HCT116 (cell line): ENCODE data around the gene NID2. TPM values are rescaled to one million over a fixed set of nuclear protein-coding genes. Genes with fewer than 3 reads are reported as not detected.

Source experiments
- ATAC-seq: fragments of 200-7000 bp; cut with Tn5 transposase; 2 replicates; pipeline ENCODE4 v1.9.1; 2020; ENCODE audit warnings: mild to moderate bottlenecking, moderate library complexity
- BruUV-seq: library from RNA; stranded (reverse); fragments of 400-500 nt; replicated peaks from 2 replicates; lab custom pipeline; 2021; lab: Mats Ljungman, UMichigan
- CTCF ChIA-PET: fragments of 300-600 bp; sonication (Branson Sonifier 250); formaldehyde crosslinking; loops from one replicate; lab custom pipeline; 2021; ENCODE audit warnings: antibody characterized with exemption; lab: Charles Lee
- POLR2A ChIA-PET: fragments of 300-600, 350-600 bp; sonication (Branson Sonifier 250); formaldehyde crosslinking; loops from one replicate; lab custom pipeline; 2021; ENCODE audit warnings: antibody characterized with exemption; lab: Charles Lee
- RAD21 ChIA-PET, 2 experiments: fragments of 300-600 bp; sonication (Branson Sonifier 250); formaldehyde crosslinking; loops; one replicate each; lab custom pipeline; 2023; ENCODE audit warnings: low total read pairs in 2 of 2; ENCODE audit not compliant: uncharacterized antibody in 2 of 2, unreplicated experiment in 2 of 2, low non-redundant PET in 1 of 2; lab: Charles Lee
- DNase-seq: peaks from one replicate; pipeline ENCODE4 v3.0.0-alpha.2; 2010; ENCODE audit warnings: low read depth, low spot score
- H2AFZ ChIP-seq: fragments of 200-600 bp; shearing (Covaris generic), sonication (generic); 2 replicates; pipeline ENCODE4 v1.6.1; 2017; ENCODE audit warnings: low read depth, mixed run types, mixed read lengths, antibody characterized with exemption, low read length; ENCODE audit not compliant: poor library complexity, severe bottlenecking
- H3K27ac ChIP-seq: 2 replicates; pipeline ENCODE4 v1.5.1; 2012; ENCODE audit warnings: low read depth, low read length
- H3K27me3 ChIP-seq: fragments of 200-600 bp; sonication (generic); 2 replicates; pipeline ENCODE4 v1.6.1; 2016; ENCODE audit warnings: mixed run types, low read length, mixed read lengths; ENCODE audit not compliant: insufficient read depth
- H3K36me3 ChIP-seq, 2 experiments: fragments of 200-500 bp in 1 of 2; fragments of 200-600 bp in 1 of 2; sonication (Bioruptor generic) in 1 of 2; sonication (generic) in 1 of 2; 2 replicates each; pipeline versions ENCODE4 v1.5.1 to v1.6.1; 2014 to 2016; ENCODE audit warnings: low read length in 2 of 2, inconsistent platforms in 1 of 2, mixed read lengths in 1 of 2, mixed run types in 1 of 2; ENCODE audit not compliant: insufficient read depth in 2 of 2, control insufficient read depth in 1 of 2
- H3K4me1 ChIP-seq, 2 experiments: fragments of 200-600 bp in 1 of 2; sonication (generic) in 1 of 2; 2 replicates each; pipeline versions ENCODE4 v1.5.1 to v1.6.1; 2012 to 2017; ENCODE audit warnings: low read length in 2 of 2, inconsistent platforms in 1 of 2, mild to moderate bottlenecking in 1 of 2, mixed read lengths in 1 of 2, mixed run types in 1 of 2, moderate library complexity in 1 of 2; ENCODE audit not compliant: insufficient read depth in 2 of 2, control insufficient read depth in 1 of 2
- H3K4me2 ChIP-seq: fragments of 200-600 bp; sonication (generic); 2 replicates; pipeline ENCODE4 v1.6.1; 2017; ENCODE audit warnings: mixed run types, low read length, mixed read lengths
- H3K4me3 ChIP-seq, 2 experiments: fragments of 200-600 bp in 1 of 2; sonication (generic) in 1 of 2; replicated peaks in 1 of 2; 2 replicates each; pipeline ENCODE4 v1.5.1; 2011 to 2016; ENCODE audit warnings: low read length in 2 of 2, control low read depth in 1 of 2, low read depth in 1 of 2, mild to moderate bottlenecking in 1 of 2, mixed read lengths in 1 of 2, mixed run types in 1 of 2
- H3K79me2 ChIP-seq: fragments of 200-600 bp; sonication (generic); 2 replicates; pipeline ENCODE4 v1.6.1; 2017; ENCODE audit warnings: mild to moderate bottlenecking, mixed run types, low read length, moderate library complexity, mixed read lengths; ENCODE audit not compliant: insufficient read depth
- H3K9ac ChIP-seq: fragments of 200-600 bp; sonication (generic); 2 replicates; pipeline ENCODE4 v1.6.1; 2016; ENCODE audit warnings: low read length, mixed read lengths
- H3K9me2 ChIP-seq: fragments of 200-600 bp; sonication (generic), shearing (Covaris generic); 2 replicates; pipeline ENCODE4 v1.6.1; 2017; ENCODE audit warnings: mixed run types, mild to moderate bottlenecking, moderate library complexity; ENCODE audit not compliant: insufficient read depth
- H3K9me3 ChIP-seq, 2 experiments: fragments of 200-500 bp in 1 of 2; fragments of 200-600 bp in 1 of 2; sonication (Bioruptor generic) in 1 of 2; sonication (generic) in 1 of 2; 2 replicates each; pipeline ENCODE4 v1.6.1; 2014 to 2017; ENCODE audit warnings: low read length in 2 of 2, mixed read lengths in 2 of 2, inconsistent platforms in 1 of 2, low read depth in 1 of 2, mild to moderate bottlenecking in 1 of 2, mixed run types in 1 of 2, moderate library complexity in 1 of 2; ENCODE audit not compliant: control insufficient read depth in 1 of 2, insufficient read depth in 1 of 2
- H4K20me1 ChIP-seq: fragments of 200-600 bp; sonication (generic), shearing (Covaris generic); 2 replicates; pipeline ENCODE4 v1.6.1; 2017; ENCODE audit warnings: mixed run types, mild to moderate bottlenecking, moderate library complexity; ENCODE audit not compliant: insufficient read depth
- ATF3 ChIP-seq: IDR thresholded peaks from 2 replicates; pipeline ENCODE4 v1.6.1; 2012
- CBX3 ChIP-seq: IDR thresholded peaks from 2 replicates; pipeline ENCODE4 v1.6.1; 2012; ENCODE audit warnings: low read depth
- CEBPB ChIP-seq: IDR thresholded peaks from 2 replicates; pipeline ENCODE4 v1.6.1; 2012; ENCODE audit warnings: low read depth
- CTCF ChIP-seq, 3 experiments: fragments of 200-600 bp in 1 of 3; sonication (generic) in 1 of 3; IDR thresholded peaks in 2 of 3; conservative IDR thresholded peaks in 1 of 3; 2 replicates each; pipeline ENCODE4 v1.5.1; 2012 to 2017; ENCODE audit warnings: low read depth in 2 of 3, low read length in 2 of 3, antibody characterized with exemption in 1 of 3, borderline replicate concordance in 1 of 3, control low read depth in 1 of 3, mild to moderate bottlenecking in 1 of 3, mixed read lengths in 1 of 3, mixed run types in 1 of 3, moderate library complexity in 1 of 3; ENCODE audit not compliant: insufficient read depth in 1 of 3
- EGR1 ChIP-seq: IDR thresholded peaks from 2 replicates; pipeline ENCODE4 v1.6.1; 2012; ENCODE audit warnings: low read depth
- ELF1 ChIP-seq: IDR thresholded peaks from 2 replicates; pipeline ENCODE4 v1.6.1; 2012; ENCODE audit warnings: low read depth, borderline replicate concordance
- EZH2 ChIP-seq: fragments of 200-600 bp; sonication (generic); IDR thresholded peaks from 2 replicates; pipeline ENCODE4 v1.6.1; 2017; ENCODE audit warnings: antibody characterized with exemption, mixed run types
- EZH2phosphoT487 ChIP-seq: fragments of 200-600 bp; IDR thresholded peaks from 2 replicates; pipeline ENCODE4 v1.6.1; 2018; ENCODE audit warnings: antibody characterized with exemption, borderline replicate concordance
- FOSL1 ChIP-seq: IDR thresholded peaks from 2 replicates; pipeline ENCODE4 v1.6.1; 2012; ENCODE audit warnings: low read depth
- JUND ChIP-seq: IDR thresholded peaks from 2 replicates; pipeline ENCODE4 v1.6.1; 2012
- MAX ChIP-seq: IDR thresholded peaks from 2 replicates; pipeline ENCODE4 v1.6.1; 2012
- POLR2A ChIP-seq: IDR thresholded peaks from 2 replicates; pipeline ENCODE4 v1.7.0; 2011; ENCODE audit warnings: borderline replicate concordance; ENCODE audit not compliant: insufficient read depth, insufficient read length; ENCODE audit errors: extremely low read depth
- POLR2AphosphoS5 ChIP-seq: IDR thresholded peaks from 2 replicates; pipeline ENCODE4 v1.6.1; 2011; ENCODE audit warnings: mild to moderate bottlenecking, low read depth, low read length, moderate library complexity
- SRF ChIP-seq: IDR thresholded peaks from 2 replicates; pipeline ENCODE4 v1.6.1; 2012; ENCODE audit warnings: low read depth
- TCF7L2 ChIP-seq: IDR thresholded peaks from 2 replicates; pipeline ENCODE4 v1.7.0; 2011; ENCODE audit warnings: borderline replicate concordance, inconsistent platforms; ENCODE audit not compliant: insufficient read depth, insufficient read length; ENCODE audit errors: extremely low read depth
- ZBTB33 ChIP-seq: IDR thresholded peaks from 2 replicates; pipeline ENCODE4 v1.6.1; 2011; ENCODE audit warnings: mild to moderate bottlenecking, low read length, moderate library complexity; ENCODE audit not compliant: insufficient replicate concordance; ENCODE audit errors: extremely low read depth
- ZFX ChIP-seq: fragments of 450-650 bp; IDR thresholded peaks from 2 replicates; pipeline ENCODE4 v1.6.1; 2017
- intact Hi-C: fragments of 100-400 bp; cut with micrococcal nuclease; formaldehyde crosslinking; loops from 2 replicates; pipeline ENCODE4 v1.10.0; 2022
- total RNA-seq: library from RNA; stranded (reverse); gene quantifications from one replicate; pipeline ENCODE4 v1.2.1, GENCODE V29; 2021; ENCODE audit not compliant: unreplicated experiment

Gene NID2
- total RNA-seq, 1 experiment from 2014 or later, result 0.84 TPM

GRCh38 chr14:52112336-52113018, 43.6 kb upstream of the NID2 start:
- CTCF ChIA-PET, result no interaction called here
- H3K36me3 ChIP-seq, result no peaks in the 10 kb centered on the region
- H3K79me2 ChIP-seq, result no peaks in the 10 kb centered on the region
- POLR2A ChIA-PET, result no interaction called here
- ATAC-seq, result no peak
- H3K4me1 ChIP-seq, result peaks cover 0 to 13% of the 10 kb centered on the region in 2 experiments; a peak in 2 of 4 replicates
- no peak overlapping the region for H3K4me2 ChIP-seq
- no peak for DNase-seq
- H3K9me3 ChIP-seq, result no peaks in the 10 kb centered on the region
- intact Hi-C loops, result no loop called here
- TF ChIP-seq FOSL1, result 0 out of 2 replicates have a peak, but pooled peaks have one; percentile 18
- TF ChIP-seq SRF, result no peak
- TF ChIP-seq, all 23 proteins: peak for 1
- Histone ChIP-seq H2AFZ (no peak overlapping the region), H3K9me2 (no peaks in the 10 kb centered on the region), H3K4me3 (no peak overlapping the region), H4K20me1 (no peaks in the 10 kb centered on the region), H3K27me3 (no peaks in the 10 kb centered on the region), H3K9ac (no peak overlapping the region), H3K27ac (no peak overlapping the region)
- RAD21 ChIA-PET, result no interaction called here
- no TSS peak for BruUV-seq

GRCh38 chr14:52111583-52111982, 42.7 kb upstream of the NID2 start:
- Histone ChIP-seq H3K4me1 (peaks cover 0 to 13% of the 10 kb centered on the region in 2 experiments; a peak in 2 of 4 replicates), H3K4me3 (no peak overlapping the region), H3K9me2 (no peaks in the 10 kb centered on the region), H3K36me3 (no peaks in the 10 kb centered on the region), H3K79me2 (no peaks in the 10 kb centered on the region), H3K4me2 (peak overlapping the region; percentile 8; the same call in 1 of the 2 replicates), H4K20me1 (no peaks in the 10 kb centered on the region), H3K9ac (no peak overlapping the region), H2AFZ (no peak overlapping the region), H3K27me3 (no peaks in the 10 kb centered on the region), H3K9me3 (no peaks in the 10 kb centered on the region), H3K27ac (no peak overlapping the region)
- intact Hi-C loops, result no loop called here
- no TSS peak for BruUV-seq
- POLR2A ChIA-PET, result no interaction called here
- CTCF ChIA-PET, result interaction anchor here (0.6 kb wide), 1 partner anchor 31 kb away, joined by 3 read pairs; no protein-coding TSS in a partner anchor
- RAD21 ChIA-PET, result no interaction called here
- ATAC-seq (no peak; the same call in 1 of the 2 replicates), DNase-seq (peak; percentile 27)
- TF ChIP-seq ELF1 (no peak), CBX3 (no peak), POLR2A (no peak), EZH2 (no peak), POLR2AphosphoS5 (no peak), ZFX (no peak), ZBTB33 (no peak), ATF3 (no peak), EZH2phosphoT487 (no peak), CEBPB (no peak), JUND (no peak), CTCF (IDR thresholded peaks at IDR 0.05 in 2 of 3, conservative IDR thresholded peaks at IDR 0.05 in 1 of 3; ENCODE audit: borderline replicate concordance in 1 of 3, insufficient read depth in 1 of 3, low read depth in 2 of 3, low read length in 2 of 3) (no peak), TCF7L2 (no peak), EGR1 (no peak), MAX (no peak)
